NCI-H446 treated with DMSO at 0.1 percent for 48 hours (cell line): Measurements from ENCODE around the gene C4orf50.

Source experiments
- DNase-seq: peaks from one replicate; lab custom pipeline; 2025; lab: John Stamatoyannopoulos, UW

Gene C4orf50

GRCh38 chr4:5992828-5993321 lies 25.4 kb downstream of the C4orf50 start:
- DNase-seq: no peak

GRCh38 chr4:5992171-5992827 lies 25.9 kb downstream of the C4orf50 start:
- DNase-seq: no peak

GRCh38 chr4:5991405-5991804 lies 26.8 kb downstream of the C4orf50 start:
- DNase-seq: no peak

- DNase-seq: no peak
Measured at GRCh38 chr4:5990446-5991160, 27.6 kb downstream of the C4orf50 start.

- DNase-seq: no peak
Measured at GRCh38 chr4:5989236-5990225, 28.7 kb downstream of the C4orf50 start.

- DNase-seq: no peak
Measured at GRCh38 chr4:5988086-5988845, 30.0 kb downstream of the C4orf50 start.

- DNase-seq: no peak
Measured at GRCh38 chr4:5984843-5985242, 33.4 kb downstream of the C4orf50 start.

- DNase-seq: no peak
Measured at GRCh38 chr4:5982156-5982973, 35.9 kb downstream of the C4orf50 start.

DNA sequence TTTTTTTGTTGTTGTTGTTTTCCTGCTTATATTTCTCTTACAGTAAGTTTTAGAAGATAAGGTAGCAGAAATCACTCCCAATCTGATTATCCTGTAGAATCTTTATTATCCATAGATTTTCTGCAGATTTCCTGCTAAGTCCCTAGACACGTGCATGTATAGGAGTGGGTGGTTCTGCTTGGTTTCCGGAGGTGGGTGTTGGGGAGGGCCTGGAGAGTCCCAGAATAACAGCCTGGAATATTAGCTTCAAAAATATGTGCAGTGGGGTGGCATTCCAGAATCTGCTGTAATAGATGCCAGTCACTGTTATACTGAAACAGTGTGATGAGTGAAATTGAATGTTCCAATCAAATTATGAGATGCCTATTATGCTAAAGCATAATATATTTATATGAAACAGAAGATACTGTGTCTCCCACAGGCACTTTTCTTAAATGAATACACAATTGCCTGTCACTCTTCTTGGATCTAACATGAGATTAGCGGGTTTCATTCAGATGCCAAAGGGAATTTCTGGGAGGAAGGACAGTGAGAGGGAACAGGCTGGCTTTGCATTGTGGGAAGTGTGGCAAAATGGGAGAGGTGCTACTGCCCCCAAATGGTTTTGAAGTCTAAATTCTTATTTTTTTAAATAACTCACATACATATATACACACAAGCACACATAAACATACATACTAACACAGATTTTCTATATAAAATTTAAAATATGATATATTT lies 37.6 kb downstream of the C4orf50 start:
- DNase-seq: no peak

GRCh38 chr4:5979981-5980380 lies 38.2 kb downstream of the C4orf50 start:
- no peak for DNase-seq

- no peak for DNase-seq
Measured at GRCh38 chr4:5976921-5977320, 41.3 kb downstream of the C4orf50 start.

DNA sequence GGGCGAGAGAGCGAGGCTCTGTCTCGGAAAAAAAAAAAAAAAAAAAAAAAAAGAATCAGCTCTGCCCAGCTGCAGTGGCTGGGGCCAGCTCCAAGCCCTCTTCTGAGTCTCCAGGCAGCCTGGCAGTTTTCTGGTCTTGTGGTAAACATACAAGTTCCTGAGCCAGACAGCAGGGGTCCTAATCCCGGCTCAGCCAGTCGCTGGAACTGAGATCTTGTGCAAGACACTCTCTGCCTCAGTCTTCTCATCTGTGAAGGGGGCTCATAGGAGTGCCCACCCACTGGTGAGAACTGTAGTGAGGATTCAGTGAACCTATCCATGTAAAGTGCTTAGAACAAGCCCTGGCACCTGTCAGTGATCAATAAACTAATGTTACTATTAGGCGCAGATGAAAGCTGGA lies 41.8 kb downstream of the C4orf50 start:
- DNase-seq: no peak

DNA sequence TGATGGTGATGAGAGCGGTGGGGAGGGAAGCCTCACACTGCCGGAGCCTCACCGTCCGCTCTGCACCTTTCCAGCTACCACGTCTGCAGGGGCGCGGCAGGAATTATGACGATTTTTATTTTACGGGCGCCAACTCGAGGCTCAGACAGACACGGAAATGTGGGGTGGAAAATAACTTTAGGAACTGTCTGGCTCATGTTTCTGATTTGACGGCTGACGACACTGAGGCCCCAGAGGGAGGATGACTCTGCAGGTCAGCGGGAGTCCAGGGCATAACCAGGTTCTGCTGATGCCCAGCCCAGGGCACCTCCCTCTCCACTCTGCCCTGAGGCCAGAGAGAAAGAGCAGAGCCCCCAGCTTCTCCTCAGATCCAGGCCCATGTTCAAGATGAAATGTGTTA lies 43.9 kb downstream of the C4orf50 start:
- no peak for DNase-seq

GRCh38 chr4:5973486-5974220 lies 44.6 kb downstream of the C4orf50 start:
- no peak for DNase-seq

DNA sequence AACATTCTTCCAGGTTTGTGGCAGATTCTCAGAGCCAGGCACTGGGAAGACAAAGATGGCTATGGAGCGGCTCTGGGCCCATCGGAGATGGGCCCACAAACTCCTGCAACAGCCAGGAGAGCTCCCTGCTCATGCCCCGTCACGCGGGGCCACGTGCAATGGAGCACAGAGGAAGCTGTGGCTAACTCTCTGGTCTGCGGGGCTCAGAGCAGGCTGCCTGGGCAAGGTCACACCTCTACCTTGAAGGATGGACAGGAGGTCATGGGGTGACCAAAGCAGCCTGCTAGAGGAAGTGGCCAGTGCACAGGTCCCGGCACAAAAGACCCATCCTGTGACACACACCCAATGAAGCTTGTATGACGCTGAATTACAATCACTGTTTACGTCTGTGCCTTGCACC lies 45.2 kb downstream of the C4orf50 start:
- no peak for DNase-seq

DNA sequence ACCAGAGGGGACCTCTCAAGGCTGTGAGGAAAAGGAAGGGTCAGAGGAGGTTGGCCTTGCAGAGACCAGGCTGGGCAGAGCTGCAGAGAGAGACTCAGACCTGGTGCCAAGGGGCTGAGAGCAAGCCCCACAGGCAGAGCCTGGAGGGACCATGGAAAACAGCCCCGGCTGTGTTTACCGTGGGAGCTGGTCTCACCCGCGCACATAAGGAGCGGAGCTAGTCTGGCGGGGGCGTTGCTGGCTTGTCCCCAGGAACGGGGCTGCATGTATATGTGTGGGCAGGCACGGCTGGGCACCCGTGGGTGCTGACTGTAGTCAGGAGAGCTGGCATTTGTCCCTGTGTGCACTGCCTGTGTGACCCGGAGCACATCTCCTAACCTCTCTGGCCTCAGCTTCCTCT lies 45.7 kb downstream of the C4orf50 start:
- DNase-seq: no peak

GRCh38 chr4:5971078-5971450 lies 47.2 kb downstream of the C4orf50 start:
- DNase-seq: no peak

GRCh38 chr4:5970381-5971077 lies 47.7 kb downstream of the C4orf50 start:
- DNase-seq: no peak

DNA sequence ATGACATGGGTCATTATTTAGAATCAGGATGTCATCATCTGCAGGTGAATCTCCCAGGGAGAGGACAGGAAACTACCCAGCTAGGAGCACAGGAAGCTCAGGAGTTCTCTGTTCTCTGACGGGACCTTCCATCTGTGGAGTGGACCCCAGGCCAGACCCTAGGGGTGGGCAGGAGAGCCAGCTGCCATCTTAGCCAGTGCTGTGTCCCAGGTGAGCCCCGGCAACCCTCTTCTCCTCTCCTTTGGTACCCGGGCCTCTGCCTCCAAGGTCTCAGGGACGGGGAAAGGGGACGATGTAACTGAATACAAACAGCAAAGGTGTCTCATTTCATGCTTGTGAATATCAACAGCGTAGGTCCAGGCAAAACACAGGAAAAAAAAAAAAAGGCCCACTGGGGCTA lies 48.5 kb downstream of the C4orf50 start:
- DNase-seq: no peak
